IMR-90 (cell line): ENCODE results near the gene VPS35L. TPM values are rescaled to one million over a fixed set of nuclear protein-coding genes. Genes with fewer than 3 reads are reported as not detected.

Experiments
- ATAC-seq: fragments of 200-7000 bp; cut with Tn5 transposase; 2 replicates; pipeline ENCODE4 v1.9.1; 2020; ENCODE audit warnings: low read depth, mild to moderate bottlenecking, moderate library complexity
- BruUV-seq: library from RNA; stranded (reverse); fragments of 400-500 nt; replicated peaks from 2 replicates; lab custom pipeline; 2021; lab: Mats Ljungman, UMichigan
- CTCF ChIA-PET: fragments of 300-600 bp; formaldehyde crosslinking; extraction: SDS; loops from one replicate; lab custom pipeline; 2021; ENCODE audit warnings: antibody characterized with exemption; lab: Yijun Ruan, JAX
- POLR2A ChIA-PET: fragments of 300-600 bp; sonication (Branson Sonifier 250); formaldehyde crosslinking; loops from one replicate; lab custom pipeline; 2022; ENCODE audit warnings: antibody characterized with exemption; ENCODE audit not compliant: unreplicated experiment; lab: Charles Lee
- DNase-seq: peaks from one replicate; pipeline ENCODE4 v3.0.0; 2013
- H2AFZ ChIP-seq: replicated peaks from 2 replicates; pipeline ENCODE3; 2013; ENCODE audit warnings: low read length, mild to moderate bottlenecking; ENCODE audit not compliant: poor library complexity
- H2AK5ac ChIP-seq: 2 replicates; pipeline ENCODE4 v1.6.1; 2013; ENCODE audit warnings: low read depth, low read length, inconsistent platforms
- H2AK9ac ChIP-seq: replicated peaks from 2 replicates; pipeline ENCODE3; 2013; ENCODE audit warnings: mild to moderate bottlenecking, low read depth, low read length, moderate library complexity; ENCODE audit not compliant: poor library complexity
- H2BK120ac ChIP-seq: 2 replicates; pipeline ENCODE4 v1.6.1; 2013; ENCODE audit warnings: low read depth, low read length, inconsistent platforms
- H2BK15ac ChIP-seq: 3 replicates; pipeline ENCODE4 v1.6.1; 2013; ENCODE audit warnings: low read depth, low read length, inconsistent platforms
- H2BK20ac ChIP-seq: 2 replicates; pipeline ENCODE4 v1.6.1; 2013; ENCODE audit warnings: low read depth, mild to moderate bottlenecking, inconsistent platforms, low read length, moderate library complexity
- H2BK5ac ChIP-seq: 2 replicates; pipeline ENCODE4 v1.6.1; 2013; ENCODE audit warnings: mild to moderate bottlenecking, low read depth, low read length, inconsistent platforms; ENCODE audit not compliant: poor library complexity, severe bottlenecking
- H3K14ac ChIP-seq: replicated peaks from 2 replicates; pipeline ENCODE4 v1.6.1; 2013; ENCODE audit warnings: low read depth, low read length, inconsistent platforms
- H3K18ac ChIP-seq: 2 replicates; pipeline ENCODE4 v1.6.1; 2013; ENCODE audit warnings: low read depth, low read length, control low read depth
- H3K23ac ChIP-seq: 2 replicates; pipeline ENCODE4 v1.6.1; 2013; ENCODE audit warnings: low read depth, low read length, inconsistent platforms
- H3K27ac ChIP-seq: 2 replicates; pipeline ENCODE4 v1.5.1; 2013; ENCODE audit warnings: mild to moderate bottlenecking, control low read depth, low read length; ENCODE audit not compliant: insufficient read depth
- H3K27me3 ChIP-seq: 2 replicates; pipeline ENCODE4 v1.6.1; 2013; ENCODE audit warnings: low read length; ENCODE audit not compliant: control insufficient read depth, insufficient read depth
- H3K36me3 ChIP-seq: 2 replicates; pipeline ENCODE4 v1.6.1; 2013; ENCODE audit warnings: low read length, mixed read lengths; ENCODE audit not compliant: control insufficient read depth, insufficient read depth
- H3K4ac ChIP-seq: 2 replicates; pipeline ENCODE4 v1.6.1; 2013; ENCODE audit warnings: low read depth, low read length, inconsistent platforms
- H3K4me1 ChIP-seq: 2 replicates; pipeline ENCODE4 v1.6.1; 2013; ENCODE audit warnings: low read length, mixed read lengths; ENCODE audit not compliant: control insufficient read depth, insufficient read depth
- H3K4me2 ChIP-seq: 2 replicates; pipeline ENCODE4 v1.6.1; 2013; ENCODE audit warnings: low read depth, mild to moderate bottlenecking, control low read depth, low read length, moderate library complexity
- H3K4me3 ChIP-seq: 2 replicates; pipeline ENCODE4 v1.5.1; 2013; ENCODE audit warnings: low read depth, mild to moderate bottlenecking, control low read depth, low read length, moderate library complexity; ENCODE audit not compliant: insufficient read depth
- H3K56ac ChIP-seq: 2 replicates; pipeline ENCODE4 v1.6.1; 2013; ENCODE audit warnings: low read length, inconsistent platforms; ENCODE audit not compliant: insufficient read depth; ENCODE audit errors: extremely low read depth
- H3K79me1 ChIP-seq, 2 experiments: 2 replicates each; pipeline ENCODE4 v1.6.1; 2013; ENCODE audit warnings: low read length in 2 of 2, inconsistent platforms in 1 of 2, low read depth in 1 of 2
- H3K9ac ChIP-seq: 2 replicates; pipeline ENCODE4 v1.6.1; 2013; ENCODE audit warnings: low read depth, low read length, control low read depth
- H3K9me1 ChIP-seq: 2 replicates; pipeline ENCODE4 v1.6.1; 2013; ENCODE audit warnings: low read length, inconsistent platforms; ENCODE audit not compliant: insufficient read depth
- H3K9me3 ChIP-seq: 2 replicates; pipeline ENCODE4 v1.6.1; 2013; ENCODE audit warnings: low read length; ENCODE audit not compliant: control insufficient read depth, insufficient read depth
- H4K20me1 ChIP-seq: 2 replicates; pipeline ENCODE4 v1.6.1; 2013; ENCODE audit warnings: low read length, inconsistent platforms; ENCODE audit not compliant: insufficient read depth
- H4K5ac ChIP-seq: 2 replicates; pipeline ENCODE4 v1.6.1; 2013; ENCODE audit warnings: mild to moderate bottlenecking, low read depth, low read length, control low read depth
- H4K8ac ChIP-seq, 2 experiments: 2 replicates each; pipeline ENCODE4 v1.6.1; 2013; ENCODE audit warnings: low read depth in 2 of 2, low read length in 2 of 2, control low read depth in 1 of 2, inconsistent platforms in 1 of 2
- H4K91ac ChIP-seq: 2 replicates; pipeline ENCODE4 v1.6.1; 2013; ENCODE audit warnings: low read depth, low read length, inconsistent platforms; ENCODE audit not compliant: insufficient read depth
- CEBPB ChIP-seq: IDR thresholded peaks from 2 replicates; pipeline ENCODE4 v1.6.1; 2012; ENCODE audit warnings: low read depth, low read length, improper control_type of control experiment
- CHD1 ChIP-seq: IDR thresholded peaks from 2 replicates; pipeline ENCODE4 v1.6.1; 2012; ENCODE audit warnings: low read depth, low read length, improper control_type of control experiment
- CTCF ChIP-seq: conservative IDR thresholded peaks from 2 replicates; pipeline ENCODE4 v1.5.1; 2012; ENCODE audit warnings: mild to moderate bottlenecking, low read depth, low read length, improper control_type of control experiment
- ELK1 ChIP-seq: fragments of 150-350 bp; IDR thresholded peaks from 2 replicates; pipeline ENCODE4 v1.6.1; 2016; ENCODE audit warnings: low read depth, mild to moderate bottlenecking, low read length, moderate library complexity, borderline replicate concordance
- MAFK ChIP-seq: IDR thresholded peaks from 2 replicates; pipeline ENCODE4 v1.6.1; 2012; ENCODE audit warnings: low read depth, low read length, improper control_type of control experiment
- MAZ ChIP-seq: IDR thresholded peaks from 2 replicates; pipeline ENCODE4 v1.6.1; 2012; ENCODE audit warnings: low read depth, mild to moderate bottlenecking, low read length, improper control_type of control experiment, moderate library complexity, borderline replicate concordance
- MXI1 ChIP-seq: IDR thresholded peaks from 2 replicates; pipeline ENCODE4 v1.6.1; 2012; ENCODE audit warnings: low read depth, mild to moderate bottlenecking, low read length, moderate library complexity, borderline replicate concordance
- NFE2L2 ChIP-seq: fragments of 150-350 bp; IDR thresholded peaks from 2 replicates; pipeline ENCODE4 v1.6.1; 2016; ENCODE audit warnings: low read depth, mild to moderate bottlenecking, low read length
- POLR2A ChIP-seq: IDR thresholded peaks from 2 replicates; pipeline ENCODE4 v1.6.1; 2012; ENCODE audit warnings: mild to moderate bottlenecking, low read depth, low read length
- RAD21 ChIP-seq: IDR thresholded peaks from 2 replicates; pipeline ENCODE4 v1.6.1; 2012; ENCODE audit warnings: low read length, improper control_type of control experiment
- RFX5 ChIP-seq: IDR thresholded peaks from 2 replicates; pipeline ENCODE4 v1.8.0; 2012; ENCODE audit warnings: low read depth, mild to moderate bottlenecking, low read length, moderate library complexity
- WGBS, 2 experiments: methylation state at CpG; one replicate each; pipeline versions ENCODE4 v1.1.5 to v1.1.7; 2013; ENCODE audit warnings: missing lambda C conversion rate in 2 of 2; ENCODE audit not compliant: insufficient read length in 1 of 2; ENCODE audit errors: extremely low coverage in 2 of 2; 5-methylcytosine and 5-hydroxymethylcytosine counted together
- dilution Hi-C: fragments of 300-500 bp; cut with HindIII; formaldehyde crosslinking; loops from one replicate; pipeline ENCODE4 v1.14.3; 2018; ENCODE audit warnings: low sequenced_read_pairs; ENCODE audit not compliant: unreplicated experiment
- in situ Hi-C: fragments of 300-500 bp; cut with MboI; formaldehyde crosslinking; loops from 3 replicates; pipeline ENCODE4 v1.14.3; 2019; ENCODE audit warnings: low sequenced_read_pairs, inconsistent platforms, mixed read lengths
- intact Hi-C: fragments of 100-400 bp; cut with micrococcal nuclease; formaldehyde crosslinking; loops from 2 replicates; pipeline ENCODE4 v1.10.0; 2022
- polyA plus RNA-seq, 3 experiments: library from polyadenylated mRNA; depleted of rRNA; stranded (reverse); fragments of >200 nt; gene quantifications; 2 replicates each; pipeline ENCODE4 v1.2.3, GENCODE V29; 2012; ENCODE audit warnings: low replicate concordance in 1 of 3
- total RNA-seq: library from RNA; depleted of rRNA; stranded (reverse); fragments of >200 nt; gene quantifications from 2 replicates; pipeline ENCODE4 v1.2.3, GENCODE V29; 2012

VPS35L gene
- total and polyA plus RNA-seq, 2 of the 4 experiments (the other 2 are of a cell fraction) = 28.0 to 40.1 TPM

DNA sequence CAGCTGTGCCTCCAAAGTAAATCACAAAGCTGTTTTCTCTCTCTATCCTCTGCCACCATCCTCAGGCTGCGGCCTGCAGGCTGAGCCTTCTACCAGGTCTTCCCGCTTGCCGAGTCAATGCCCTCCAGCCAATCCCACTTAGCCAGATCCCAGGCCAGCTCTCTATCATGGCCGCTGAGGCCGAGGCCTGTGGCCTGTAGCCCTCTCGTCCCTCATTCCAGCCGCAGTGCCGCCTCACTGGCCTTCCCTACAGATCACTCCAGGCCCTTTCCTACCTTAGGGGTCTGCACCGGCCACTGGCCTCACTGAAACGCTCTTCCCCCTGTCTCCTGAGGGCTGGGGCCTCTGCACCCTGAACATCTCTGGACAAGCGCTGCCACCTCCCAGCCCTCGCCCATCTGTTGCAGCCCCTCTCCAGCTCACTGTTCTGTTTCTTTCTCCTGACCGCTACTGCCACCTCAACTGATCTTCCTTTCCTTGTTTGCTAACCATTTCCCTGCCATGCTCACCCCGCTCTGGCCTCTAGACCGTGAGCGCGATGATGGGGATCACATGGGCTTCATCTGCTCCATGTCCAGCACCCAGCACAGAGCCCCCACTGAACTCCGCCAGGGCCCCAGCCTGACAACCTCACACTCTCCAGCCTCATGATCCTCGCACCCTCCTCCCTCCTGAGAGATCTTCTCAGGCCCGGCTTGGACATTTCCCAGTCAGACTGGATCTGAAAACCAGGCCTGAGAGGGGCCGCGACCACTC is 154.1 kb downstream of the VPS35L start (continued):
- TF ChIP-seq MAZ = no peak

- Histone ChIP-seq H2BK120ac (no peak overlapping the region), H3K27ac (no peak overlapping the region), H2AK5ac (no peak overlapping the region), H3K18ac (no peak overlapping the region), H4K20me1 (peaks cover 9% of the 10 kb centered on the region), H2BK15ac (no peak overlapping the region), H3K9me3 (no peaks in the 10 kb centered on the region), H3K4me1 (no peaks in the 10 kb centered on the region), H3K27me3 (no peaks in the 10 kb centered on the region), H3K23ac (no peak overlapping the region), H3K9ac (no peak overlapping the region), H4K5ac (no peak overlapping the region), H3K36me3 (peaks cover 54% of the 10 kb centered on the region), H3K79me1 (peaks cover 37 to 72% of the 10 kb centered on the region in 2 experiments), H2BK5ac (no peak overlapping the region), H3K9me1 (no peaks in the 10 kb centered on the region; the same call in 1 of the 2 replicates), H3K14ac (no peak overlapping the region), H3K4ac (no peak overlapping the region), H2AK9ac (no peak overlapping the region), H2AFZ (no peak overlapping the region), H2BK20ac (no peak overlapping the region), H4K8ac (no peak overlapping the region), H3K56ac (no peak overlapping the region), H4K91ac (no peak overlapping the region), H3K4me3 (no peak overlapping the region), H3K4me2 (no peak overlapping the region)
- no TSS peak for BruUV-seq
- intact Hi-C loops (loop anchor here (10.0 kb wide), 1 partner anchor 106 kb away; no protein-coding TSS in a partner anchor), dilution Hi-C loops (no loop called here), in situ Hi-C loops (loop anchor here (25.0 kb wide), 1 partner anchor 598 kb away; the partner anchor contains the start of gene ITPRIPL2)
- no peak for ATAC-seq
- ChIA-PET CTCF (interaction anchor here (0.6 kb wide), 1 partner anchor 127 kb away, joined by 3 read pairs; no protein-coding TSS in a partner anchor), POLR2A (interaction anchor here (0.7 kb wide), 1 partner anchor 25 kb away, joined by 5 read pairs; no protein-coding TSS in a partner anchor)
- DNase-seq = no peak
- 94% methylated on average over 11 of the region's 23 CpGs; no CpG with 5 or more reads in 1 of the 2 experiments for WGBS, 2 experiments
- no peak for TF ChIP-seq CTCF
- no peak for TF ChIP-seq POLR2A
- no peak for TF ChIP-seq RFX5
- no peak for TF ChIP-seq RAD21
- TF ChIP-seq MAFK = no peak
- no peak for TF ChIP-seq CEBPB
- no peak for TF ChIP-seq NFE2L2
- TF ChIP-seq CHD1 = no peak
- no peak for TF ChIP-seq ELK1
- no peak for TF ChIP-seq MAZ
- no peak for TF ChIP-seq MXI1
Observed at GRCh38 chr16:19710191-19710908, 154.8 kb downstream of the VPS35L start.
